K562 (cell line): Measurements from ENCODE around the gene NDUFS8. TPM values are rescaled to one million over a fixed set of nuclear protein-coding genes. Genes with fewer than 3 reads are reported as not detected.
A peak's percentile ranks its signal among the peaks of the same experiment; 100 is the strongest.

Source experiments
- ATAC-seq: fragments of 200-7000 bp; cut with Tn5 transposase; 3 replicates; pipeline ENCODE4 v1.9.1; 2020; ENCODE audit warnings: moderate library complexity
- BruUV-seq: library from RNA; stranded (reverse); fragments of 400-500 nt; replicated peaks from 2 replicates; lab custom pipeline; 2021; lab: Mats Ljungman, UMichigan
- CTCF ChIA-PET: fragments of 300-600 bp; formaldehyde crosslinking; extraction: SDS; loops from one replicate; lab custom pipeline; 2021; ENCODE audit warnings: low intra/inter-chr PET ratio; lab: Yijun Ruan, JAX
- POLR2A ChIA-PET: fragments of 300-600, 350-650 bp; sonication (Branson Sonifier 250); formaldehyde crosslinking; extraction: SDS; loops from one replicate; lab custom pipeline; 2021; ENCODE audit warnings: antibody characterized with exemption, inconsistent platforms; lab: Yijun Ruan, JAX
- DNase-seq, 4 experiments: peaks; one replicate each; pipeline versions ENCODE4 v3.0.0 to v3.0.0-alpha.2; 2011 to 2018; ENCODE audit warnings: low spot score in 3 of 4, mixed read lengths in 3 of 4; ENCODE audit errors: extremely low read depth in 1 of 4
- FAIRE-seq: peaks from 2 replicates; lab custom pipeline; 2011; peaks lifted over from hg19 to GRCh38; lab: Jason Lieb, UNC
- H2AFZ ChIP-seq: 2 replicates; pipeline ENCODE4 v1.6.0; 2011; ENCODE audit warnings: low read depth, low read length, control low read depth, inconsistent platforms
- H3K27ac ChIP-seq: fragments of 200-600 bp; 3 replicates; pipeline ENCODE4 v1.8.0; 2011; ENCODE audit warnings: low read depth, mild to moderate bottlenecking, control low read depth, inconsistent platforms, low read length, moderate library complexity, mixed read lengths; ENCODE audit errors: extremely low read depth
- H3K27me3 ChIP-seq, 2 experiments: fragments of 300-600 bp in 1 of 2; 2 replicates in 1 of 2; 3 replicates in 1 of 2; pipeline versions ENCODE4 v1.6.0 to v1.8.0; 2011; ENCODE audit warnings: inconsistent platforms in 2 of 2, low read length in 2 of 2, mild to moderate bottlenecking in 1 of 2, mixed read lengths in 1 of 2, moderate library complexity in 1 of 2; ENCODE audit not compliant: control insufficient read depth in 2 of 2, insufficient read depth in 2 of 2
- H3K36me3 ChIP-seq: fragments of 300-600 bp; 3 replicates; pipeline ENCODE4 v1.8.0; 2011; ENCODE audit warnings: mild to moderate bottlenecking, low read length, inconsistent platforms; ENCODE audit not compliant: control insufficient read depth, insufficient read depth
- H3K4me1 ChIP-seq, 2 experiments: fragments of 200-600 bp in 1 of 2; replicated peaks in 1 of 2; 2 replicates in 1 of 2; 3 replicates in 1 of 2; pipeline versions ENCODE4 v1.5.1 to v1.8.0; 2011; ENCODE audit warnings: inconsistent platforms in 2 of 2, low read length in 2 of 2, mild to moderate bottlenecking in 1 of 2, mixed read lengths in 1 of 2, moderate library complexity in 1 of 2; ENCODE audit not compliant: control insufficient read depth in 2 of 2, insufficient read depth in 2 of 2
- H3K4me2 ChIP-seq: 2 replicates; pipeline ENCODE4 v1.6.1; 2011; ENCODE audit warnings: low read length, control low read depth, inconsistent platforms, mixed read lengths; ENCODE audit not compliant: insufficient read depth
- H3K4me3 ChIP-seq: fragments of 200-600 bp; sonication (generic), shearing (Covaris generic); 2 replicates; pipeline ENCODE4 v1.5.1; 2016; ENCODE audit warnings: control low read depth, inconsistent platforms
- H3K79me2 ChIP-seq: fragments of 200-600 bp; 3 replicates; pipeline ENCODE4 v1.8.0; 2011; ENCODE audit warnings: low read length, inconsistent platforms; ENCODE audit not compliant: control insufficient read depth, insufficient read depth
- H3K9ac ChIP-seq, 2 experiments: 2 replicates each; pipeline versions ENCODE4 v1.6.0 to v1.6.1; 2011; ENCODE audit warnings: low read depth in 2 of 2, low read length in 2 of 2, control low read depth in 1 of 2, inconsistent platforms in 1 of 2, mild to moderate bottlenecking in 1 of 2, mixed read lengths in 1 of 2; ENCODE audit not compliant: insufficient read depth in 1 of 2
- H3K9me1 ChIP-seq: one replicate; pipeline ENCODE4 v1.6.0; 2011; ENCODE audit warnings: inconsistent platforms, mild to moderate bottlenecking, low read length, moderate library complexity; ENCODE audit not compliant: control insufficient read depth, insufficient read depth
- H3K9me3 ChIP-seq: replicated peaks from 2 replicates; pipeline ENCODE4 v1.5.1; 2011; ENCODE audit warnings: low read depth, low read length, inconsistent platforms; ENCODE audit not compliant: control insufficient read depth, insufficient read depth
- H4K20me1 ChIP-seq: replicated peaks from 2 replicates; pipeline ENCODE4 v1.6.1; 2011; ENCODE audit warnings: low read length, inconsistent platforms, mixed read lengths; ENCODE audit not compliant: control insufficient read depth, insufficient read depth
- CHD1 ChIP-seq: fragments of 200-600 bp; sonication (generic); IDR thresholded peaks from one replicate; pipeline ENCODE4 v1.6.1; 2012; ENCODE audit warnings: mild to moderate bottlenecking, moderate library complexity, low read length, inconsistent platforms
- FOXA3 ChIP-seq, 2 experiments: fragments of 450-650 bp in 1 of 2; sonication (generic) in 1 of 2; formaldehyde crosslinking; IDR thresholded peaks in 1 of 2; conservative IDR thresholded peaks in 1 of 2; 2 replicates each; pipeline versions ENCODE4 v1.4.0 to v1.8.0; 2020 to 2022; ENCODE audit warnings: mild to moderate bottlenecking in 2 of 2, missing genetic modification reagents in 1 of 2
- GTF2E2 ChIP-seq: fragments of 200-800 bp; sonication (Bioruptor generic); IDR thresholded peaks from 2 replicates; pipeline ENCODE4 v1.6.1; 2016; ENCODE audit warnings: missing genetic modification characterization, missing compliant biosample characterization
- KDM1A ChIP-seq, 2 experiments: fragments of 450-650 bp; IDR thresholded peaks; 2 replicates each; pipeline ENCODE4 v1.6.1; 2016; ENCODE audit warnings: mild to moderate bottlenecking in 2 of 2
- MIER1 ChIP-seq: fragments of 450-650 bp; IDR thresholded peaks from 2 replicates; pipeline ENCODE4 v1.6.1; 2016; ENCODE audit warnings: antibody characterized with exemption, mild to moderate bottlenecking, low read depth
- PTRF ChIP-seq: fragments of 450-650 bp; IDR thresholded peaks from 2 replicates; pipeline ENCODE4 v1.6.1; 2016; ENCODE audit warnings: mild to moderate bottlenecking, missing genetic modification characterization, missing compliant biosample characterization
- PTTG1 ChIP-seq: fragments of 450-650 bp; IDR thresholded peaks from 2 replicates; pipeline ENCODE4 v1.6.1; 2016; ENCODE audit warnings: low read depth, mild to moderate bottlenecking, missing genetic modification characterization, missing compliant biosample characterization
- ZBTB7A ChIP-seq: IDR thresholded peaks from 2 replicates; pipeline ENCODE4 v1.6.1; 2011; ENCODE audit warnings: low read depth, mild to moderate bottlenecking, low read length, moderate library complexity, borderline replicate concordance; ENCODE audit not compliant: control insufficient read depth
- ZFP36 ChIP-seq: fragments of 150-350 bp; IDR thresholded peaks from 2 replicates; pipeline ENCODE4 v1.6.1; 2018; ENCODE audit warnings: low read length, low read depth; ENCODE audit not compliant: partially characterized antibody
- ZNF124 ChIP-seq: sonication (generic); formaldehyde crosslinking; IDR thresholded peaks from 2 replicates; pipeline ENCODE4 v1.8.1; 2022; ENCODE audit warnings: missing genetic modification reagents
- WGBS: fragments of 100-300 bp; shearing (Covaris generic); methylation state at CpG from one replicate; pipeline ENCODE4 v1.1.6; 2016; ENCODE audit warnings: low coverage, mixed read lengths; ENCODE audit not compliant: insufficient coverage; ENCODE audit errors: missing lambda C conversion rate; 5-methylcytosine and 5-hydroxymethylcytosine counted together
- in situ Hi-C: fragments of 300-500 bp; cut with MboI; formaldehyde crosslinking; loops from 4 replicates; pipeline ENCODE4 v1.15.0; 2018; ENCODE audit warnings: inconsistent platforms, mixed read lengths
- intact Hi-C: fragments of 100-400 bp; cut with micrococcal nuclease; formaldehyde crosslinking; loops from 2 replicates; pipeline ENCODE4 v1.14.2; 2022
- polyA plus RNA-seq, 8 experiments: library from polyadenylated mRNA; depleted of rRNA in 4 of 8; stranded (reverse) in 5 of 8; unstranded in 3 of 8; fragments of >200 nt; fragmentation: Nextera tagmentation in 2 of 8; fragmentation: Illumina TruSeq in 1 of 8; extraction: Ambion mirVana in 2 of 8; extraction: Trizol in 1 of 8; gene quantifications; 2 replicates each; pipeline versions ENCODE4 v1.2.1 to v1.2.3, GENCODE V29; 2011 to 2014; ENCODE audit warnings: inconsistent platforms in 1 of 8, missing spikeins in 1 of 8
- total RNA-seq, 7 experiments: library from RNA; depleted of rRNA in 6 of 7; stranded (reverse); fragments of >200 nt in 6 of 7; fragmentation: Illumina TruSeq in 2 of 7; extraction: Trizol in 2 of 7; gene quantifications; 2 replicates each; pipeline versions ENCODE4 v1.2.1 to v1.2.3, GENCODE V29; 2011 to 2021; ENCODE audit warnings: low replicate concordance in 1 of 7
- TF ChIP-seq, protein P1 (sequence below): fragments of 450-650 bp; formaldehyde crosslinking; IDR thresholded peaks from 2 replicates; pipeline ENCODE4 v1.4.0; 2020; ENCODE audit warnings: mild to moderate bottlenecking, moderate library complexity
- TF ChIP-seq, protein P2 (sequence below): fragments of 450-650 bp; IDR thresholded peaks from 2 replicates; pipeline ENCODE4 v1.6.1; 2016; ENCODE audit warnings: low read depth

NDUFS8 gene
- total and polyA plus RNA-seq, 9 of the 15 experiments (the other 6 are each of a cell fraction or from before 2014, with no cell fraction given) = 36.5 to 351 (median 101) TPM

DNA sequence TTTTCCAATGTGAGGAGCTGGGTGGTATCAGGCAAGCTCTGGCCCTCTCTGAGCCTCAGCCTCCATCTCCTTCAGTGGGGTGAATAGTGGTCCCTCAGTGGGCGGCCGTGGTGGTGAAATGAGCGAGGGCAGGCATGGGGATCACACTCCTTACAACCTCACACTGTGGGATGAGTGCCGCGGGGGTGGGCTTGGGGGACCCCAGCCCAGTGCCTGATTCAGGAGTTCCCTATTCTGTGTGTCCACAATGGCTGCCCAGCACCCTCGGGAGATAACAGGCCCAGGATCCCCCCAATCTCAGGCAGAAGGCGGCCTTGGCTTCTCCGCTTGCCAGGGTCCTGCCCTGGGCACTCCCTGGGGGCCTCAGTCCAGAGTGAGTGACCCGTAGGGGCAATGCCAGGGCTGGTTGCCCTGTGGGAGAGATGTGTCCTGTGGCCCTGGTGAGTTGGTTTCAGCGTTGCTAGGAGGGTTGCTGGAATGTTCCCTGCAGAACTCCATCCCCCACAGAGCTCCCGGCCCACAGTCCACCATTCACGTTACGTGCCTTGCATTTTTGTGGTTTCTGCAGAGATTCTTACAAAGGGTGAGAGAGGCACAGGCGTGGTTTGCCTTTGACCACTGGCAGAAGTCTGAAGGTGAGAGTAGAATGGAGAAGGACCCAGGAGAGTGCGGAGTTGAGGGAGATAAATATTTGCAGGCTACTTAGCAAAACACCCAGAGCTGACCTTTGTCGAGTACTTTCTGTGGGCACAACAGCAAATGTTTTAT is 17.5 kb upstream of the NDUFS8 start:
- WGBS = 28% methylated on average over 16 of the region's 16 CpGs
- ChIA-PET POLR2A (no interaction called here), CTCF (no interaction called here)
- Histone ChIP-seq H2AFZ (no peak overlapping the region), H3K36me3 (no peaks in the 10 kb centered on the region), H3K4me3 (no peak overlapping the region), H3K4me1 (peaks cover 22 to 64% of the 10 kb centered on the region in 2 experiments), H3K27ac (no peak overlapping the region), H3K4me2 (no peak overlapping the region), H3K9me3 (no peaks in the 10 kb centered on the region), H3K9me1 (no peaks in the 10 kb centered on the region), H3K9ac (peak overlapping the region in 1 of 2 experiments; percentile 66; a peak in 2 of 4 replicates), H3K27me3 (no peaks in the 10 kb centered on the region), H4K20me1 (peaks cover 3% of the 10 kb centered on the region; the same call in 1 of the 2 replicates), H3K79me2 (no peaks in the 10 kb centered on the region)
- in situ Hi-C loops (no loop called here), intact Hi-C loops (no loop called here)
- FAIRE-seq (no peak), DNase-seq (no peak), ATAC-seq (no peak)
- TF ChIP-seq ZBTB7A (peak; percentile 47; the same call in 1 of the 2 replicates), CHD1 (no peak), MIER1 (no peak), KDM1A (IDR thresholded peaks at IDR 0.05) (peak in 1 of 2 experiments; percentile 51; a peak in 1 of 4 replicates), GTF2E2 (tag) (no peak), PTRF (no peak), ZNF124 (CRISPR knock-in tag) (0 out of 2 replicates have a peak, but pooled peaks have one; percentile 46), ZFP36 (peak; percentile 14), PTTG1 (tag) (no peak), FOXA3 (CRISPR knock-in tag; conservative IDR thresholded peaks at IDR 0.05 in 1 of 2, IDR thresholded peaks at IDR 0.05 in 1 of 2) (no peak)
- TF ChIP-seq, protein P1, sequence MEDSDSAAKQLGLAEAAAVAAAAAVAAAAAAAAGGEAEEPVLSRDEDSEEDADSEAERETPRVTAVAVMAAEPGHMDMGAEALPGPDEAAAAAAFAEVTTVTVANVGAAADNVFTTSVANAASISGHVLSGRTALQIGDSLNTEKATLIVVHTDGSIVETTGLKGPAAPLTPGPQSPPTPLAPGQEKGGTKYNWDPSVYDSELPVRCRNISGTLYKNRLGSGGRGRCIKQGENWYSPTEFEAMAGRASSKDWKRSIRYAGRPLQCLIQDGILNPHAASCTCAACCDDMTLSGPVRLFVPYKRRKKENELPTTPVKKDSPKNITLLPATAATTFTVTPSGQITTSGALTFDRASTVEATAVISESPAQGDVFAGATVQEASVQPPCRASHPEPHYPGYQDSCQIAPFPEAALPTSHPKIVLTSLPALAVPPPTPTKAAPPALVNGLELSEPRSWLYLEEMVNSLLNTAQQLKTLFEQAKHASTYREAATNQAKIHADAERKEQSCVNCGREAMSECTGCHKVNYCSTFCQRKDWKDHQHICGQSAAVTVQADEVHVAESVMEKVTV (CRISPR knock-in tag) = no peak
- TF ChIP-seq, protein P2, sequence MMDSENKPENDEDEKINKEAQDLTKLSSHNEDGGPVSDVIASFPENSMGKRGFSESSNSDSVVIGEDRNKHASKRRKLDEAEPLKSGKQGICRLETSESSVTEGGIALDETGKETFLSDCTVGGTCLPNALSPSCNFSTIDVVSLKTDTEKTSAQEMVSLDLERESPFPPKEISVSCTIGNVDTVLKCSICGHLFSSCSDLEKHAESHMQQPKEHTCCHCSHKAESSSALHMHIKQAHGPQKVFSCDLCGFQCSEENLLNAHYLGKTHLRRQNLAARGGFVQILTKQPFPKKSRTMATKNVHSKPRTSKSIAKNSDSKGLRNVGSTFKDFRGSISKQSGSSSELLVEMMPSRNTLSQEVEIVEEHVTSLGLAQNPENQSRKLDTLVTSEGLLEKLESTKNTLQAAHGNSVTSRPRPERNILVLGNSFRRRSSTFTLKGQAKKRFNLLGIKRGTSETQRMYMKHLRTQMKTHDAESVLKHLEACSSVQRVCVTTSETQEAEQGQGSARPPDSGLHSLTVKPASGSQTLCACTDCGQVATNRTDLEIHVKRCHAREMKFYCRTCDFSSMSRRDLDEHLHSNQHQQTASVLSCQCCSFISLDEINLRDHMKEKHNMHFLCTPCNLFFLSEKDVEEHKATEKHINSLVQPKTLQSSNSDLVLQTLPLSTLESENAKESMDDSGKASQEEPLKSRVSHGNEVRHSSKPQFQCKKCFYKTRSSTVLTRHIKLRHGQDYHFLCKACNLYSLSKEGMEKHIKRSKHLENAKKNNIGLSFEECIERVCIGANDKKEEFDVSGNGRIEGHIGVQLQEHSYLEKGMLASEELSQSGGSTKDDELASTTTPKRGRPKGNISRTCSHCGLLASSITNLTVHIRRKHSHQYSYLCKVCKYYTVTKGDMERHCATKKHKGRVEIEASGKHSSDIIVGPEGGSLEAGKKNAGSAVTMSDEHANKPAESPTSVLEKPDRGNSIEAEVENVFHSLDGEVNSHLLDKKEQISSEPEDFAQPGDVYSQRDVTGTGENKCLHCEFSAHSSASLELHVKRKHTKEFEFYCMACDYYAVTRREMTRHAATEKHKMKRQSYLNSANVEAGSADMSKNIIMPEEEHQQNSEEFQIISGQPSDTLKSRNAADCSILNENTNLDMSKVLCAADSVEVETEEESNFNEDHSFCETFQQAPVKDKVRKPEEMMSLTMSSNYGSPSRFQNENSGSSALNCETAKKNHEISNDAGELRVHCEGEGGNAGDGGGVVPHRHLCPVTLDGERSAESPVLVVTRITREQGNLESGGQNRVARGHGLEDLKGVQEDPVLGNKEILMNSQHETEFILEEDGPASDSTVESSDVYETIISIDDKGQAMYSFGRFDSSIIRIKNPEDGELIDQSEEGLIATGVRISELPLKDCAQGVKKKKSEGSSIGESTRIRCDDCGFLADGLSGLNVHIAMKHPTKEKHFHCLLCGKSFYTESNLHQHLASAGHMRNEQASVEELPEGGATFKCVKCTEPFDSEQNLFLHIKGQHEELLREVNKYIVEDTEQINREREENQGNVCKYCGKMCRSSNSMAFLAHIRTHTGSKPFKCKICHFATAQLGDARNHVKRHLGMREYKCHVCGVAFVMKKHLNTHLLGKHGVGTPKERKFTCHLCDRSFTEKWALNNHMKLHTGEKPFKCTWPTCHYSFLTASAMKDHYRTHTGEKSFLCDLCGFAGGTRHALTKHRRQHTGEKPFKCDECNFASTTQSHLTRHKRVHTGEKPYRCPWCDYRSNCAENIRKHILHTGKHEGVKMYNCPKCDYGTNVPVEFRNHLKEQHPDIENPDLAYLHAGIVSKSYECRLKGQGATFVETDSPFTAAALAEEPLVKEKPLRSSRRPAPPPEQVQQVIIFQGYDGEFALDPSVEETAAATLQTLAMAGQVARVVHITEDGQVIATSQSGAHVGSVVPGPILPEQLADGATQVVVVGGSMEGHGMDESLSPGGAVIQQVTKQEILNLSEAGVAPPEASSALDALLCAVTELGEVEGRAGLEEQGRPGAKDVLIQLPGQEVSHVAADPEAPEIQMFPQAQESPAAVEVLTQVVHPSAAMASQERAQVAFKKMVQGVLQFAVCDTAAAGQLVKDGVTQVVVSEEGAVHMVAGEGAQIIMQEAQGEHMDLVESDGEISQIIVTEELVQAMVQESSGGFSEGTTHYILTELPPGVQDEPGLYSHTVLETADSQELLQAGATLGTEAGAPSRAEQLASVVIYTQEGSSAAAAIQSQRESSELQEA = no peak
- no TSS peak for BruUV-seq
